H9 (cell line): ENCODE data around the gene RBM23. TPM values are rescaled to one million over a fixed set of nuclear protein-coding genes. Genes with fewer than 3 reads are reported as not detected.

Experiments used
- DNase-seq: peaks from one replicate; pipeline ENCODE4 v3.0.0-alpha.2; 2017
- H2AFZ ChIP-seq: one replicate; pipeline ENCODE4 v1.6.1; 2013; ENCODE audit warnings: mild to moderate bottlenecking, low read length, control low read depth, moderate library complexity
- H2AK5ac ChIP-seq: 2 replicates; pipeline ENCODE4 v1.6.1; 2013; ENCODE audit warnings: low read length, control low read depth, mixed read lengths; ENCODE audit not compliant: insufficient read length
- H2BK120ac ChIP-seq: one replicate; pipeline ENCODE4 v1.6.1; 2013; ENCODE audit warnings: low read depth, mild to moderate bottlenecking, low read length, control low read depth, inconsistent platforms; ENCODE audit not compliant: poor library complexity, severe bottlenecking
- H2BK12ac ChIP-seq: 2 replicates; pipeline ENCODE4 v1.6.1; 2013; ENCODE audit warnings: low read length, control low read depth, mixed read lengths, low read depth; ENCODE audit not compliant: insufficient read length
- H2BK15ac ChIP-seq: 2 replicates; pipeline ENCODE4 v1.6.1; 2013; ENCODE audit warnings: low read depth, low read length, control low read depth
- H2BK20ac ChIP-seq: one replicate; pipeline ENCODE4 v1.6.1; 2013; ENCODE audit warnings: low read depth, mild to moderate bottlenecking, low read length, control low read depth, inconsistent platforms; ENCODE audit not compliant: poor library complexity, severe bottlenecking
- H2BK5ac ChIP-seq: 2 replicates; pipeline ENCODE4 v1.6.1; 2013; ENCODE audit warnings: low read length, control low read depth, mixed read lengths; ENCODE audit not compliant: insufficient read length
- H3K14ac ChIP-seq: 2 replicates; pipeline ENCODE4 v1.6.1; 2013; ENCODE audit warnings: low read length, control low read depth; ENCODE audit not compliant: insufficient read depth
- H3K18ac ChIP-seq: 2 replicates; pipeline ENCODE4 v1.6.1; 2013; ENCODE audit warnings: low read depth, mild to moderate bottlenecking, mixed read lengths, low read length, control low read depth; ENCODE audit not compliant: insufficient read length
- H3K23ac ChIP-seq: 2 replicates; pipeline ENCODE4 v1.6.1; 2013; ENCODE audit warnings: low read length, control low read depth, mixed read lengths, low read depth; ENCODE audit not compliant: insufficient read length
- H3K23me2 ChIP-seq: 2 replicates; pipeline ENCODE4 v1.6.1; 2013; ENCODE audit warnings: low read depth, mild to moderate bottlenecking, mixed read lengths, low read length, control low read depth; ENCODE audit not compliant: insufficient read length, poor library complexity, severe bottlenecking
- H3K27ac ChIP-seq: 2 replicates; pipeline ENCODE4 v1.5.1; 2013; ENCODE audit warnings: low read length, control low read depth, mixed read lengths, low read depth; ENCODE audit not compliant: insufficient read length
- H3K27me3 ChIP-seq: 2 replicates; pipeline ENCODE4 v1.6.1; 2013; ENCODE audit warnings: low read length, control low read depth, inconsistent platforms; ENCODE audit not compliant: insufficient read depth
- H3K4ac ChIP-seq: 2 replicates; pipeline ENCODE4 v1.6.1; 2013; ENCODE audit warnings: low read depth, mild to moderate bottlenecking, control low read depth, inconsistent platforms, low read length, moderate library complexity
- H3K4me1 ChIP-seq: 2 replicates; pipeline ENCODE4 v1.6.1; 2013; ENCODE audit warnings: low read length, control low read depth, inconsistent platforms; ENCODE audit not compliant: insufficient read depth
- H3K4me2 ChIP-seq: 2 replicates; pipeline ENCODE4 v1.6.1; 2013; ENCODE audit warnings: low read length, control low read depth, mixed read lengths; ENCODE audit not compliant: insufficient read length, insufficient read depth
- H3K56ac ChIP-seq: 2 replicates; pipeline ENCODE4 v1.6.1; 2013; ENCODE audit warnings: low read depth, mild to moderate bottlenecking, mixed read lengths, low read length, control low read depth; ENCODE audit not compliant: insufficient read length
- H3K79me1 ChIP-seq: 2 replicates; pipeline ENCODE4 v1.6.1; 2013; ENCODE audit warnings: low read depth, mild to moderate bottlenecking, moderate library complexity, low read length, control low read depth, inconsistent platforms; ENCODE audit not compliant: insufficient read depth, poor library complexity, severe bottlenecking
- H3K79me2 ChIP-seq: 2 replicates; pipeline ENCODE4 v1.6.1; 2013; ENCODE audit warnings: low read length, control low read depth, inconsistent platforms; ENCODE audit not compliant: insufficient read depth
- H3K9ac ChIP-seq: 2 replicates; pipeline ENCODE4 v1.6.1; 2013; ENCODE audit warnings: low read length, control low read depth, mixed read lengths; ENCODE audit not compliant: insufficient read length; ENCODE audit errors: extremely low read depth
- H3K9me3 ChIP-seq: one replicate; pipeline ENCODE4 v1.6.1; 2013; ENCODE audit warnings: low read depth, low read length, inconsistent platforms; ENCODE audit not compliant: control insufficient read depth
- H3T11ph ChIP-seq: one replicate; pipeline ENCODE4 v1.6.1; 2013; ENCODE audit warnings: mild to moderate bottlenecking, low read length, control low read depth, inconsistent platforms
- H4K20me1 ChIP-seq: one replicate; pipeline ENCODE4 v1.6.1; 2013; ENCODE audit not compliant: control insufficient read depth, insufficient read length, insufficient read depth
- H4K5ac ChIP-seq: 2 replicates; pipeline ENCODE4 v1.6.1; 2013; ENCODE audit warnings: low read depth, mild to moderate bottlenecking, mixed read lengths, low read length, control low read depth; ENCODE audit not compliant: insufficient read length
- H4K8ac ChIP-seq: replicated peaks from 2 replicates; pipeline ENCODE4 v1.6.1; 2013; ENCODE audit warnings: low read length, control low read depth, mixed read lengths, low read depth; ENCODE audit not compliant: insufficient read length
- H4K91ac ChIP-seq: 2 replicates; pipeline ENCODE4 v1.6.1; 2013; ENCODE audit warnings: low read depth, mild to moderate bottlenecking, moderate library complexity, mixed read lengths, low read length, control low read depth; ENCODE audit not compliant: insufficient read length
- H3K27ac Mint-ChIP-seq, 3 experiments: 2 replicates in 2 of 3; 3 replicates in 1 of 3; pipeline ENCODE4 v1.8.0; 2020 to 2021; ENCODE audit warnings: mixed read lengths in 3 of 3, mild to moderate bottlenecking in 1 of 3, moderate library complexity in 1 of 3
- H3K27me3 Mint-ChIP-seq: 2 replicates; pipeline ENCODE4 v1.8.0; 2021; ENCODE audit warnings: low read depth, mild to moderate bottlenecking, moderate library complexity, mixed read lengths
- H3K36me3 Mint-ChIP-seq, 3 experiments: 2 replicates in 2 of 3; 3 replicates in 1 of 3; pipeline ENCODE4 v1.8.0; 2020 to 2021; ENCODE audit warnings: low read depth in 3 of 3, mixed read lengths in 3 of 3; ENCODE audit not compliant: insufficient read depth in 1 of 3
- H3K4me1 Mint-ChIP-seq, 2 experiments: 2 replicates each; pipeline ENCODE4 v1.8.0; 2020; ENCODE audit warnings: mixed read lengths in 2 of 2
- H3K4me3 Mint-ChIP-seq, 2 experiments: 2 replicates in 1 of 2; 3 replicates in 1 of 2; pipeline ENCODE4 v1.8.0; 2020 to 2021; ENCODE audit warnings: mild to moderate bottlenecking in 2 of 2, mixed read lengths in 2 of 2, moderate library complexity in 1 of 2
- H3K9me3 Mint-ChIP-seq, 2 experiments: 2 replicates in 1 of 2; 3 replicates in 1 of 2; pipeline ENCODE4 v1.8.0; 2020; ENCODE audit warnings: mild to moderate bottlenecking in 2 of 2, mixed read lengths in 2 of 2, moderate library complexity in 1 of 2
- WGBS: extraction: QIAGEN DNeasy Blood & Tissue Kit; methylation state at CpG from one replicate; pipeline ENCODE4 v1.1.7; 2013; ENCODE audit warnings: missing lambda C conversion rate, low lambda C conversion rate, mixed read lengths; ENCODE audit not compliant: insufficient read length; ENCODE audit errors: extremely low coverage; 5-methylcytosine and 5-hydroxymethylcytosine counted together
- total RNA-seq: library from RNA; stranded (reverse); gene quantifications from 2 replicates; pipeline ENCODE4 v1.2.1, GENCODE V29; 2021
- TF ChIP-seq, protein P1 (sequence below): fragments of 200-600 bp; sonication (generic); conservative IDR thresholded peaks from 3 replicates; pipeline ENCODE4 v1.8.0; 2021; ENCODE audit warnings: antibody characterized with exemption, mild to moderate bottlenecking

The RBM23 gene
- total RNA-seq, 1 experiment from 2014 or later, result 79.0 TPM

DNA sequence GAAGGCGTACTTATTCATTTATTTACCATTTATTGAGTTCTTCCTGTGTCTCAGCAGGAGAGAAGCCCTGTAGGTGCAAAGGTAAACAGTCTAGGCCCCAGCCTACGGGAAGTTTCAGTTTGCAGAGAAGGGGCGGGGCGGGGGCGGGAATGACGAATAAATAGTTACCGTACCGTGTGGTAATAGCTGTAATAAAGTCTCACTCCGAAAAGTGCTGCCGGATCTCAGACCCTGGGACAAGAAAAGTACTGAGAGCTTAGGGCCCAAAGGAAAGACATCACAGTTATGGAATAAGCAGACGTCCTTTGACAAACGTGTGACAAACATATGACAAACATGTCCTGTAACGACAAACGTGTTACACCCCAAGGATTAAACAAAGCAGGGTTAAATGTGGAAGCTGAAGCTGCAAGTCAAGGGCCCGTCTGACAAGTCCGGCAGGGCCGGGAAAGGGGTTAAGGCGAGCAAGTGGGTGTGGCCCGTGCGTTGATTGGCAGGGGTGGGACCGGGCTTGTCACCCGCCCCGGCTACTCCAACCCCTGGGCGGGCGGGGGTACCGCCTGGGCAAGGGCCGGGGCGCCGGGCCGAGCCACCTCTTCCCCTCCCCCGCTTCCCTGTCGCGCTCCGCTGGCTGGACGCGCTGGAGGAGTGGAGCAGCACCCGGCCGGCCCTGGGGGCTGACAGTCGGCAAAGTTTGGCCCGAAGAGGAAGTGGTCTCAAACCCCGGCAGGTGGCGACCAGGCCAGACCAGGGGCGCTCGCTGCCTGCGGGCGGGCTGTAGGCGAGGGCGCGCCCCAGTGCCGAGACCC lies 47.5 kb downstream of the RBM23 start, which contains the start of gene LRP10:
Gene LRP10, plus strand, starts transcription at position 517 of the 809 bp plus-strand sequence. CDS start 564 bp downstream, outside the sequence.
- no peaks in the 10 kb centered on the region for H3K9me3 ChIP-seq
- H3K23ac ChIP-seq, result no peak within 1 kb of the TSS
- TF ChIP-seq, protein P1, sequence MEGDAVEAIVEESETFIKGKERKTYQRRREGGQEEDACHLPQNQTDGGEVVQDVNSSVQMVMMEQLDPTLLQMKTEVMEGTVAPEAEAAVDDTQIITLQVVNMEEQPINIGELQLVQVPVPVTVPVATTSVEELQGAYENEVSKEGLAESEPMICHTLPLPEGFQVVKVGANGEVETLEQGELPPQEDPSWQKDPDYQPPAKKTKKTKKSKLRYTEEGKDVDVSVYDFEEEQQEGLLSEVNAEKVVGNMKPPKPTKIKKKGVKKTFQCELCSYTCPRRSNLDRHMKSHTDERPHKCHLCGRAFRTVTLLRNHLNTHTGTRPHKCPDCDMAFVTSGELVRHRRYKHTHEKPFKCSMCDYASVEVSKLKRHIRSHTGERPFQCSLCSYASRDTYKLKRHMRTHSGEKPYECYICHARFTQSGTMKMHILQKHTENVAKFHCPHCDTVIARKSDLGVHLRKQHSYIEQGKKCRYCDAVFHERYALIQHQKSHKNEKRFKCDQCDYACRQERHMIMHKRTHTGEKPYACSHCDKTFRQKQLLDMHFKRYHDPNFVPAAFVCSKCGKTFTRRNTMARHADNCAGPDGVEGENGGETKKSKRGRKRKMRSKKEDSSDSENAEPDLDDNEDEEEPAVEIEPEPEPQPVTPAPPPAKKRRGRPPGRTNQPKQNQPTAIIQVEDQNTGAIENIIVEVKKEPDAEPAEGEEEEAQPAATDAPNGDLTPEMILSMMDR, result no peak
- H2BK5ac ChIP-seq, result no peak within 1 kb of the TSS
- H3K27ac ChIP-seq, result peak within 1 kb of the TSS; percentile 71
- peak within 1 kb of the TSS; percentile 51 for H3K9ac ChIP-seq
- H2BK12ac ChIP-seq, result no peak within 1 kb of the TSS
- no peak within 1 kb of the TSS; the same call in 1 of the 2 replicates for H3K14ac ChIP-seq
- no peak within 1 kb of the TSS for H2AK5ac ChIP-seq
- no peaks in the 10 kb centered on the region for H3K79me1 ChIP-seq
- Mint-ChIP-seq H3K9me3 (no peaks in the 10 kb centered on the region), H3K4me3 (peak within 1 kb of the TSS; percentile 77 to 92), H3K36me3 (peaks cover 0 to 11% (median 5%) of the 10 kb centered on the region in 3 experiments), H3K27me3 (no peaks in the 10 kb centered on the region), H3K4me1 (peaks cover 14 to 17% of the 10 kb centered on the region in 2 experiments), H3K27ac (peak within 1 kb of the TSS; percentile 96 to 97 (median 97); a peak in 6 of 7 replicates)
- H2BK15ac ChIP-seq, result no peak within 1 kb of the TSS
- H3K4me1 ChIP-seq, result peaks cover 4% of the 10 kb centered on the region; the same call in 1 of the 2 replicates
- no peak within 1 kb of the TSS for H3K4ac ChIP-seq
- peak; percentile 97 for DNase-seq
- H2BK20ac ChIP-seq, result no peak within 1 kb of the TSS
- no peaks in the 10 kb centered on the region for H3K23me2 ChIP-seq
- H2AFZ ChIP-seq, result no peak within 1 kb of the TSS
- H3K18ac ChIP-seq, result no peak within 1 kb of the TSS
- H4K20me1 ChIP-seq, result no peaks in the 10 kb centered on the region
- no peak within 1 kb of the TSS for H4K5ac ChIP-seq
- H2BK120ac ChIP-seq, result no peak within 1 kb of the TSS
- H4K8ac ChIP-seq, result no peak within 1 kb of the TSS
- WGBS, result no CpG with 5 or more reads among the region's 50 CpGs
- no peak within 1 kb of the TSS for H4K91ac ChIP-seq
- H3K4me2 ChIP-seq, result peak within 1 kb of the TSS; percentile 71
- H3K27me3 ChIP-seq, result no peaks in the 10 kb centered on the region
- no peaks in the 10 kb centered on the region for H3K79me2 ChIP-seq
- no peak within 1 kb of the TSS for H3T11ph ChIP-seq
- no peak within 1 kb of the TSS for H3K56ac ChIP-seq
